ENCODE measurements around the gene RGS8. TPM values are rescaled to one million over a fixed set of nuclear protein-coding genes. Genes with fewer than 3 reads are reported as not detected.

Gene RGS8
- total and polyA plus RNA-seq, 4 donors = 0.05 TPM; not detected in 3

DNA sequence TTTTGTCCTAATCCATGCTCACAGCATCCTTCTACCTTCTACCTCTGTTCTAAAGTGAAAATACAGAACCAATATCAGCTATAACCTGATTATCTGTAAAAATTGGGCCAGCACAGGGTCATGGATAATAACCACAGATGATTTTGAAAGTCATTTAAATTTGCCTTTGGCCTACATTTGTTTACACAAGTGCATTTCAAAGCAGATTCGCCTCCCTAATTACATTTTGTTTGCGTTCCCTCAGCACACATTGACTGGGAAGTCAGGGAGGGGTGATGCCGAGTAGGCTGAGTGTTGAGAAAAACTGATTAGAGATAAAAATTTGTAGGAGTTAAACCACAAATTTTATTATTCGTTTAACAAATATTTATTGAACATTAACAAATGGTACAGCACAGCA is 19.2 kb upstream of the RGS8 start (continued):
- TF ChIP-seq ATF3 (IDR thresholded peaks at IDR 0.05) = no peak

DNA sequence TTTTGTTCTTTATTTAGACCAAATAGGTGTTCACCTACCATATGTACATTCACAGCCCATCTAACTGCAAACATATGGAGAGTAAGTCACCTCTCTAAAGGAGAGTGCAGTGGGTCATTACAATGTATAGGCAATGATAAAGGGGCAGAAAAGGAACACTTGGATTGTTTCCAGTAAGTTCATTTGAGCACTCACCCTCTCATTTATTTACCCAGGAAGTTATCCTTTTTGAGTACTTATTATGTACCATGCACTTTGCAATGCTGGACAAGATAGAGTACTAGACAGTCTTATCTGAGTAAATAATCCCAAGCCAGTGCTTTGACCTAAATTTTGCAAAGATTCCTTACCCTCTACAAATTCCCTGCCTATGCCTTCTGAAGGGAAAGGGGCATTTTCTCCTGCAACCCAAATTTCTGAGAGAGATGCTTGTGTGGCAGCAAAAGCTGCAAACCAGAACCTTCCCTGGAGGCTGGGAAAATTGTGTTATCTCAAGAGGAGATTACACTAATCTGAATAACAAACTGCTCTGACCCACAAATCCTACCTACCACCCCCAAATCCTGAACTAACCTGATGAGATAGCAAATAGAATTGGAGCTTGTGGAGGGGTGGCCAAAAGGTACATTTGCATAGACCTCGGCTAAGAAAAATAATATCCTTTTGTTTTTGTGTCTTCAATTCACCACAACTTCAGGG is 18.6 kb upstream of the RGS8 start:
- TF ChIP-seq FOXA2 (IDR thresholded peaks at IDR 0.05) = no peak
- no peak for TF ChIP-seq EGR1 (IDR thresholded peaks at IDR 0.05; ENCODE audit: low read depth in 2 of 2)
- TF ChIP-seq SP1 (IDR thresholded peaks at IDR 0.05) = no peak
- no peak for TF ChIP-seq RAD21 (IDR thresholded peaks at IDR 0.05)
- no peak for TF ChIP-seq YY1 (IDR thresholded peaks at IDR 0.05)
- H3K27ac ChIP-seq (ENCODE audit: low read depth in 1 of 2, low read length in 2 of 2) = no peak overlapping the region
- WGBS = 25% methylated on average over 1 of the region's 1 CpG
- DNase-seq (ENCODE audit: low spot score) = no peak
- no peak overlapping the region for H3K4me3 ChIP-seq (ENCODE audit: low read depth in 1 of 3, low read length in 3 of 3)
- no peaks in the 10 kb centered on the region for H3K9me3 ChIP-seq (ENCODE audit: control insufficient read depth in 4 of 4, low read length in 3 of 4)
- no peaks in the 10 kb centered on the region for H3K27me3 ChIP-seq (ENCODE audit: control insufficient read depth in 4 of 4, insufficient read depth in 4 of 4, low read length in 3 of 4)
- H3K4me1 ChIP-seq (ENCODE audit: control insufficient read depth in 4 of 4, insufficient read depth in 4 of 4, low read length in 3 of 4) = peaks cover 0 to 4% (median 2%) of the 10 kb centered on the region in 4 donors
- no peak overlapping the region for H3K9ac ChIP-seq (ENCODE audit: low read depth in 1 of 2, low read length in 2 of 2)
- no peaks in the 10 kb centered on the region for H3K36me3 ChIP-seq (ENCODE audit: control insufficient read depth in 4 of 4, insufficient read depth in 3 of 4, low read depth in 1 of 4, low read length in 3 of 4)

DNA sequence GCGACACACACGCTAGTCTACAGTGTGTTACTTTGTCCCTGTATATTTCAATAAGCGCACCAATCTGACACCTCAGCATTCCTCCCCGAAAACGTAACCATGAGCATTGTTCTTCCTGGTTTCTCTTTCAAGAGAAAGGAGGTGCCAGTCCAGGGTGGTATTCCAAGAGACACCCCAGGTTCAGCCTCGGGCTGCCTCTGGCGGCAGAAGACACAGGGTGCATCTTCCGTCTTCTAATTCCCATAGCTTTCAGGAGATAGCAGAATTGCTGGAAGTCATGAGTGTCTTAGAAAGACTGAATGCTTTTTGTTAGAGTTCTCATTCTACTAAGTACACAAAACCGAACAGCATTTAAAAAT is 15.9 kb upstream of the RGS8 start:
- no peaks in the 10 kb centered on the region for H3K36me3 ChIP-seq (ENCODE audit: control insufficient read depth in 4 of 4, insufficient read depth in 3 of 4, low read depth in 1 of 4, low read length in 3 of 4)
- H3K27me3 ChIP-seq (ENCODE audit: control insufficient read depth in 4 of 4, insufficient read depth in 4 of 4, low read length in 3 of 4) = no peaks in the 10 kb centered on the region
- no peaks in the 10 kb centered on the region for H3K9me3 ChIP-seq (ENCODE audit: control insufficient read depth in 4 of 4, low read length in 3 of 4)
- 75% methylated on average over 9 of the region's 9 CpGs for WGBS
- H3K9ac ChIP-seq (ENCODE audit: low read depth in 1 of 2, low read length in 2 of 2) = no peak overlapping the region
- H3K27ac ChIP-seq (ENCODE audit: low read depth in 1 of 2, low read length in 2 of 2) = no peak overlapping the region
- no peak for DNase-seq (ENCODE audit: low spot score)
- no peak overlapping the region for H3K4me3 ChIP-seq (ENCODE audit: low read depth in 1 of 3, low read length in 3 of 3)
- H3K4me1 ChIP-seq (ENCODE audit: control insufficient read depth in 4 of 4, insufficient read depth in 4 of 4, low read length in 3 of 4) = peaks cover 0 to 4% (median 0%) of the 10 kb centered on the region in 4 donors
- no peak for TF ChIP-seq HNF4A (conservative IDR thresholded peaks at IDR 0.05)
- no peak for TF ChIP-seq TAF1 (conservative IDR thresholded peaks at IDR 0.05)
- TF ChIP-seq SP1 (IDR thresholded peaks at IDR 0.05) = no peak
- no peak for TF ChIP-seq ATF3 (IDR thresholded peaks at IDR 0.05)

- H3K4me1 ChIP-seq (ENCODE audit: control insufficient read depth in 4 of 4, insufficient read depth in 4 of 4, low read length in 3 of 4) = peaks cover 0 to 4% (median 0%) of the 10 kb centered on the region in 4 donors
- no peaks in the 10 kb centered on the region for H3K27me3 ChIP-seq (ENCODE audit: control insufficient read depth in 4 of 4, insufficient read depth in 4 of 4, low read length in 3 of 4)
- no peak overlapping the region for H3K4me3 ChIP-seq (ENCODE audit: low read depth in 1 of 3, low read length in 3 of 3)
- no peak for DNase-seq (ENCODE audit: low spot score)
- H3K9me3 ChIP-seq (ENCODE audit: control insufficient read depth in 4 of 4, low read length in 3 of 4) = no peaks in the 10 kb centered on the region
- no peak overlapping the region for H3K9ac ChIP-seq (ENCODE audit: low read depth in 1 of 2, low read length in 2 of 2)
- no peaks in the 10 kb centered on the region for H3K36me3 ChIP-seq (ENCODE audit: control insufficient read depth in 4 of 4, insufficient read depth in 3 of 4, low read depth in 1 of 4, low read length in 3 of 4)
- no peak overlapping the region for H3K27ac ChIP-seq (ENCODE audit: low read depth in 1 of 2, low read length in 2 of 2)
- TF ChIP-seq, protein P1, sequence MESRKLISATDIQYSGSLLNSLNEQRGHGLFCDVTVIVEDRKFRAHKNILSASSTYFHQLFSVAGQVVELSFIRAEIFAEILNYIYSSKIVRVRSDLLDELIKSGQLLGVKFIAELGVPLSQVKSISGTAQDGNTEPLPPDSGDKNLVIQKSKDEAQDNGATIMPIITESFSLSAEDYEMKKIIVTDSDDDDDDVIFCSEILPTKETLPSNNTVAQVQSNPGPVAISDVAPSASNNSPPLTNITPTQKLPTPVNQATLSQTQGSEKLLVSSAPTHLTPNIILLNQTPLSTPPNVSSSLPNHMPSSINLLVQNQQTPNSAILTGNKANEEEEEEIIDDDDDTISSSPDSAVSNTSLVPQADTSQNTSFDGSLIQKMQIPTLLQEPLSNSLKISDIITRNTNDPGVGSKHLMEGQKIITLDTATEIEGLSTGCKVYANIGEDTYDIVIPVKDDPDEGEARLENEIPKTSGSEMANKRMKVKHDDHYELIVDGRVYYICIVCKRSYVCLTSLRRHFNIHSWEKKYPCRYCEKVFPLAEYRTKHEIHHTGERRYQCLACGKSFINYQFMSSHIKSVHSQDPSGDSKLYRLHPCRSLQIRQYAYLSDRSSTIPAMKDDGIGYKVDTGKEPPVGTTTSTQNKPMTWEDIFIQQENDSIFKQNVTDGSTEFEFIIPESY (IDR thresholded peaks at IDR 0.05) = no peak
- TF ChIP-seq RXRA (IDR thresholded peaks at IDR 0.05) = no peak
- TF ChIP-seq RAD21 (IDR thresholded peaks at IDR 0.05) = no peak
- no peak for TF ChIP-seq EGR1 (IDR thresholded peaks at IDR 0.05; ENCODE audit: low read depth in 2 of 2)
- no peak for TF ChIP-seq GABPA (IDR thresholded peaks at IDR 0.05 in 1 of 2, conservative IDR thresholded peaks at IDR 0.05 in 1 of 2)
- TF ChIP-seq TAF1 (conservative IDR thresholded peaks at IDR 0.05) = no peak
- TF ChIP-seq, protein P2, sequence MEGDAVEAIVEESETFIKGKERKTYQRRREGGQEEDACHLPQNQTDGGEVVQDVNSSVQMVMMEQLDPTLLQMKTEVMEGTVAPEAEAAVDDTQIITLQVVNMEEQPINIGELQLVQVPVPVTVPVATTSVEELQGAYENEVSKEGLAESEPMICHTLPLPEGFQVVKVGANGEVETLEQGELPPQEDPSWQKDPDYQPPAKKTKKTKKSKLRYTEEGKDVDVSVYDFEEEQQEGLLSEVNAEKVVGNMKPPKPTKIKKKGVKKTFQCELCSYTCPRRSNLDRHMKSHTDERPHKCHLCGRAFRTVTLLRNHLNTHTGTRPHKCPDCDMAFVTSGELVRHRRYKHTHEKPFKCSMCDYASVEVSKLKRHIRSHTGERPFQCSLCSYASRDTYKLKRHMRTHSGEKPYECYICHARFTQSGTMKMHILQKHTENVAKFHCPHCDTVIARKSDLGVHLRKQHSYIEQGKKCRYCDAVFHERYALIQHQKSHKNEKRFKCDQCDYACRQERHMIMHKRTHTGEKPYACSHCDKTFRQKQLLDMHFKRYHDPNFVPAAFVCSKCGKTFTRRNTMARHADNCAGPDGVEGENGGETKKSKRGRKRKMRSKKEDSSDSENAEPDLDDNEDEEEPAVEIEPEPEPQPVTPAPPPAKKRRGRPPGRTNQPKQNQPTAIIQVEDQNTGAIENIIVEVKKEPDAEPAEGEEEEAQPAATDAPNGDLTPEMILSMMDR (IDR thresholded peaks at IDR 0.05; ENCODE audit: low read depth, low read length, missing input control) = no peak
- TF ChIP-seq FOXA2 (IDR thresholded peaks at IDR 0.05) = no peak
- no peak for TF ChIP-seq HNF4G (IDR thresholded peaks at IDR 0.05)
- TF ChIP-seq REST (IDR thresholded peaks at IDR 0.05) = no peak
- TF ChIP-seq HNF4A (conservative IDR thresholded peaks at IDR 0.05) = no peak
- WGBS = 51% methylated on average over 27 of the region's 27 CpGs
These were observed 15.3 kb upstream of the RGS8 start for GRCh38 chr1:182699393-182700350.
